GM19043 (cell line): ENCODE measurements around the gene SETX.

ENCODE experiments used
- ATAC-seq: cut with Tn5 transposase; IDR thresholded peaks from one replicate; pipeline ENCODE4 v1.9.1; 2021; ENCODE audit warnings: low read depth; ENCODE audit not compliant: unreplicated experiment

The SETX gene

DNA sequence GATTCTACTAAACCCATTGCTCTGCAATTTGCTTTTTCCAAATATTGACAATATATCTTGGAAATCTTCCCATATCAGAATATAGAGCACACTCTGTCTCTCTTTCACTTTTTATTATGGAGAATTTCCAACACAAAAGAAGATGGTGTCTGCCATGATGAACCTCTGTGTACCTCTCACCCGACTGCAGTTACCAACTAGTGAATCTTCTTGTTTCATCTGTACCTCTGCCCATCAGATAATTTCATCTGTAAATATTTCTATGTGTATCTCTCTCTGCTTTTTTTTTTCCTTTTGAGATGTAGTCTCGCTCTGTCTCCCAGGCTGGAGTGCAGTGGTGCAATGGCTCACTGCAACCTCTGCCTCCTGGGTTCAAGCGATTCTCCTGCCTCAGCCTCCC is 130.1 kb downstream of the SETX start:
- no peak for ATAC-seq

DNA sequence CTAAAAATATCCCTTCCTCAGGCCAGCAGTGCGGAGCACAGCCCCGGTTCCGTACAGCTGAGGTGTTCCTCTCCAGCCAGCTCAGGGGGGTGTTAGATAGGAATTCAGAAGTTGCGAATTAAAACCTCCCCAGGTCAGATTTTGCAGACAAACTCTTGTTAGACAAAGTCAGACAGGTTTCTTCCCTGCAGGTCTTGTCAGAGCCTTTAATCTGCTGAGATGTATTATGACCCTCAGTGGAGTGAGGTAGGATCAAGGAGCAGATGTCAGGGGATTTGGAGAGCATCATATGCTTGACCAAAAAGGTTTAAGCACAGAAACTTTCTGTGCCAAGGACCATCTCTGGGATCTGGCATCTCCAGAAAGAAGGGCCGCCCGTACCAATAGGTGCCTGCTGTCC is 132.8 kb downstream of the SETX start:
- no peak for ATAC-seq

DNA sequence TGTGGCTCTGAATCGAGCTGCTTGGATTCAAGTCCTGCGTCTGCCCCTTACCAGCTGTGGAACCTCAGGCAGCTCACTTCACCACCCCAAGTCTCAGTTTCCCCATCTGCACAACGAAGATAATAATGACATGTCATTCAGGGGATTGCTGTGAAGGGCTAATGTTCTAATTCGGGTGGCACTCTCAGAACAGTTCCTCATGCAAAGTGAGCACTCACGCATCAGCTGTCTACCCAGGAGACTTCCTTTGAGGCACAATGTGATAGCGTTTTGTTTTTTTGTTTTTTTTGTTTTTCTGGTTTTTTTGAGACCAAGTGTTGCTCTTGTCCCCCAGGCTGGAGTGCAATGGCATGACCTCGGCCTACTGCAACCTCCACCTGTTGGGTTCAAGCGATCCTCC is 136.6 kb downstream of the SETX start:
- ATAC-seq, result no peak

DNA sequence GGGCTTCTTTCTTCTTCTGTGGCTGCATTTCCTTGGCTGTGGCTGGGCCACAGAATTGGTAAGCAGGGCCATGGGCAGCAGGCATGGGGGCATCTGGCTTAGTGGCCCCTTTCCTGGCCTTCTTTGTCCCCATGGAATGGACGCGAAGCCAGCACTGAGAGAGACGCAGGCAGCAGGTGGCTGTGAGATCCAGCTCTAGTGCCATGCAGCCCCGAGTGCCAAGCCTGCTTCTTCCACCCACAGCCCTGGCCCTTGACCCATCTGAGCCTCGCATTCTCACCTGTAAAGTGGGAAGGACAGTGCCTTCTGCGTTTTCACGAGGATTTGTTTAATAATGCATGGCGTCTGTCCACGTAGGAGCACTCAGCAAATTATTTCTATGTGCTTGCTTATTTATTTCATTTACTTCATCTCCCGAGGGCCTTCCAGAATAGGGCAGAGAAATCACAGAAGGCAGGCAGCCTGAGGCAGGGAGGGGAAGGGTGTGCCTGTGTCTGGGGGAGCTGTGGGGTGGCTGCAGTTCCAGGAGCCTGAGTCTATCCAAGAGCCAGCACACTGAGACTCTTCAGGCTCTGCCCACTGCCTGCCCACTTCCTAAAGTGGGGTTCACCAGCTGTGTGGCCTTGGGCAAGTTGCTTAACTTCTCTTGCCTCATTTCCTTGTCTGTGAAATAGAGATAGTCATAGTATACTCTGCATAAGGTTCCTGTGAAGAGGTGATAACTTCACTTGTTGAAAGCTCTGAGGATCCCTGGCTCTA is 137.7 kb downstream of the SETX start:
- ATAC-seq, result no peak

DNA sequence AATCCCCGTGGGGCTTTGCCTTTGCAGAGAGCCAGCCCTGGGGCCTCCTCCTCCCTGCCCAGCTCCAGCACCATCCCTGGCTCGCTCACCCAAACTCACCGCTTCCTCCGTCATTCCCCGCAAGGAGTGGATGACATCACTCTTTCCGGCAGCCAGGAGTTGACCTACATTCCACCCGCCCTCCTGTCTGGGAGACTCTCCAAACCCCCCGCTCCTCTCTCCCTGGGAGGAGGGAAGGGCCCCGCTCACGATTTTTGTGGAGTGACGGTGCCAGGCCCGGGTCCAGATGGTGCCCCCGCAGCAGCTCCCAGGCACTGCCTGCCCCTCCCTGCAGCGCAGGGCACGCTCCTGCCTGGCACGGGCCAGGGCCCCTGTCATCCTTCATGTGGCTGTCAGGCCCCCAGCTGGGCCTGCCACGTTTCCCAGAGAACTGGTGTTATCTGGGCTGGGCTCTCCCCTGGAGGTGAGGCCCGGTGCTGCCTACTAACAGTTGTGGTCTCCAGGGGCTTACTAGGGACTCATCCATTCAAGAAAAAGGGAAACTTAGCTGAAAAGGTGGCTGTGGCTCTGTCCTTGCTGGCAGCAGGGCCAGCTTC is 140.7 kb downstream of the SETX start:
- ATAC-seq, result no peak

DNA sequence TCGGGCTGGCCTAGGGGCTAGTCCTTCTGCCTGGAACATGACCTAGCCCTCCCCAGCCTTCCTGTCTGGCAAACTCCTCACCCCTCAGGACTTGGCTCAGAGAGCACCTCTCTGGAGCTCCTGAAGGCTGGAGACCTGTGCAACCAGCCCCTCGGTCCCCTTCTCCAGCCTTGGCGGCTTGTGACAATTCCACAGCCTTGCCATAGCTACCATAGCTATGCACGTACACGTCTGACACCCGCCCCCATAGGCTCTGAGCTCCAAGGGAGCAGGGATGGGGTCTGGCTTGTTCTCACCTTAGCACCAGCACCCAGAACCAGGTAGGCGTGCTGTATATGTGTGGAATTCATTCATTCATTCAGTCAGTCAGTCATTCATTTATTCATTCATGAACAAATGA is 143.2 kb downstream of the SETX start:
- ATAC-seq, result no peak
